Activated T-helper 1 cell treated with anti-CD3 and anti-CD28 coated beads, Interleukin-2, amount 50 U/mL, for 16 hours (primary cell): Measurements from ENCODE around the gene ZRANB2.

Experiments
- DNase-seq, 2 donors: peaks; one replicate each; pipeline ENCODE4 v3.0.0-alpha.2; 2020; ENCODE audit warnings: low read depth in 1 of 2, low spot score in 1 of 2

The ZRANB2 gene, protein sequence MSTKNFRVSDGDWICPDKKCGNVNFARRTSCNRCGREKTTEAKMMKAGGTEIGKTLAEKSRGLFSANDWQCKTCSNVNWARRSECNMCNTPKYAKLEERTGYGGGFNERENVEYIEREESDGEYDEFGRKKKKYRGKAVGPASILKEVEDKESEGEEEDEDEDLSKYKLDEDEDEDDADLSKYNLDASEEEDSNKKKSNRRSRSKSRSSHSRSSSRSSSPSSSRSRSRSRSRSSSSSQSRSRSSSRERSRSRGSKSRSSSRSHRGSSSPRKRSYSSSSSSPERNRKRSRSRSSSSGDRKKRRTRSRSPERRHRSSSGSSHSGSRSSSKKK

GRCh38 chr1:71080739-71081696 is at the start of gene ZRANB2:
Gene ZRANB2 (minus strand): TSS chr1:71081035. CDS start chr1:71080995, 40 bp downstream.
- peak; percentile 79 for DNase-seq

DNA sequence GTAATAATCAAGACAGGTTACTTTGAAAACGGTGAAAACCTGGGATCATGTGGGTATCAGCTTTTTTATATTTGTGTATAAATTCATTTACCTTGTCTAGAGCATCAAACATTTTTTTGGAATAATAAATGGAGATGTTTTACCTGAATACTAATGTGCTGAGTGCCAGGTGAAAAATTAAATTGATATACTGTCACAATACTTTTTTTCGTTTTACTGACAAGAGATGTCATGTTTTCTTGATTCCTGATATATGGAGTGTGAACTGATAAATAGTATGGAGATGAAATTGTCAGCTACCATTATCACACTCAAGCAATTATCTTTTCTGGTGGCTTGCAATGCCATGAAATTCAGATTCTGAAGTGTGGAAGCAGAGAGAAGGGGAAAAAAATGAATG is 47.2 kb upstream of the ZRANB2 start:
- no peak for DNase-seq

DNA sequence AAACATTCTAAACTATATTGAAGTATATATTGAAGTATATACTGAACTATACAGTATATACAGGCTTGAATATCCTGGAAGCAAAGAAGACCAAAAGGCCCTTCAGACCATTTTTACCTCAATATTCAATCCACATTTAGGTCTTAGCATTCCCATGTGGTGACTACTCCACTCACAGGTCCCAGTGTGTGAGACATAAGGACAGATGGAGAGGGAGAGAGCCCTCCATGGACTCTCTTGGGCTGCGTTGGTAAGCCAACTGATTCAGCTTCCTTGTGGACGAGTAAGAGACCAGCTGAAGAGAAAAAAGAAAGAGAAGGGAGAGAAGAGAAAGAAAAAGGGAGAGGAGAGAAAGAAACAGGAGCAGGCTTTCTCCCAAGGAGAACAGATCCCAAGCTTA is 37.3 kb upstream of the ZRANB2 start:
- no peak for DNase-seq

- DNase-seq = no peak
Observed at GRCh38 chr1:71116729-71117128, 35.9 kb upstream of the ZRANB2 start.

DNA sequence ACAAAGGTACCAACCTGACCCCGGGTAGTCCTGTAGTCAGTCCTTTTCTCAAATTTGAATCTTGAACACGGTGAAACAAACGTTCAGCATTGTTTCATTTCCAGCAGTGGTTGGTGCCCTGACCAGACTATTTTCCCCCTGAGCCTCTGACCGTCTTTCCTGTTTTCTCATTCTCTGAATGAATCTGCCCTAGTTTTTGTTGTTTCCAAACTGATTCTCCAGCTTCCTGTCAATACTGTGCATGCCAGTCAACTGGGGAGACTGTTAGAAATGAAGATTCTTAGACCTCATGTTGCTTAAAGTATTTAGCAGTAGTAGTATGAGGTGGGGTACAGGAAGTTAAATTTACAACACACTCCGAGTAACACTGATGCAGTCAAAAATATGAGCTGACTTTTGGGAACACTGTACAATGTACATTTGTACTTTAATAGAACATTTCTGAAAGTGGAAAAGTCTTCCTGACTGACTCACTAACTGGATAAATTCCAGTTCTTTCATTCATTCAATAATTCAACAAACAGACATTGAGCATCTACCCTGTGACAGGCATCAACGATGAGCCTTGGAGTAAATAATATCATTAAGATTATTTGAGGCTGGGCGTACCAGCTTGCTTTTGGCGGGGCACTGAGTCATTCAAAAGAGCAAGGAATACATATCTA is 26.0 kb upstream of the ZRANB2 start:
- no peak for DNase-seq

DNA sequence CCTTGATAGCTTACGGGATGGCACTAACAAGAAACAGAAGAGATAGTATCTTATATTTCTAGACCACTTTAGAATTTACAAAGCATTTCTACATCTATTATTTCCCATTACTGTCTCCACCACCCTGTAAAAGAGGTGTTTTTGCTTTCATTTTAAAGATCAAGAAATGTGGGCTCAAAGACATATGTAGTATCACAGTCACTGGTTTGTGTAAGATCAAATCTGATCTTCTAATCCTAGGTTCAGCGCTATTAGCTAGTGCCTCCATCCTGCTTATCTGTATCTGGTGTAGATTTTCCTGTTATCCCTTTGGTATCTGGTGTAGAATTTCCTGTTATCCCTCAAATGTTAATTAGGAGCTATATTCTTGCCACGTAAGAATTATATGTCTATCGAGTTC is 23.6 kb upstream of the ZRANB2 start:
- no peak for DNase-seq

GRCh38 chr1:71101839-71102376 is 21.1 kb upstream of the ZRANB2 start:
- DNase-seq = no peak

DNA sequence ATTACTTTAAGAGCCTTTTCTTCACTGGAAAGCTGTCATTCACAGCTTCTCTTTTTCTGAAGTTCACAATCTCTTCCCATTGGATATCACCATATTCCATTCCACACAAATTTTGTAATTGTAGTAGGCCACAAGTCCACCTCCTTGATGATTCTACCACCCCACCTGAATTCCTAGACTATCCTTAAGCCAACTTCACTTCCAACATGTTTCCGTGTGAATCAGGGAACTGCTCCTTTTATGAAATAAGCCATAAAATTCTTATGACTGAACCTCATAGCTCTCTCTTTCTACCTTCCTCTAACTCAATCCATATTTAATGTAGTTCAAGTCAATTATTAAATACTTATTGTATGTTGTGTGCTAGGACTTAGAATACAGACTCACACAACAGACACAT is 16.6 kb upstream of the ZRANB2 start:
- no peak for DNase-seq

DNA sequence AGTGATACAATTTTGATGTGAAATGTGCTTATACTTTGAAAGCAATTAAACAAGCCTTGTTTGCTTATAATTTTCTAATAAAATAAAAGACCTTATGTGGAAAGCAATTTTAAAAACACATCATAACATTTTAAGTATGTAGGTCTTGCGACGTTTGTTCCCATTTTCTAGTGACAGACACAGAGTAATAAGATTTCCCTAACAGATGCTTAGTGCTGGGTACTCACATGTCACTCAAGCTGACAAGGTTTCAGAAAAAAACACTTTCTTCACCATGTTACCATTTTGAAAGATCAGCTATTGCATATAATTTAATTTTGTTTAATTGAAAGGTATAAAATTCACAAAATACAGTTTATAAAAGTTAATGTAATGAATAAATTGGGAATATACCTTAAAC is 14.1 kb upstream of the ZRANB2 start:
- DNase-seq = no peak

DNA sequence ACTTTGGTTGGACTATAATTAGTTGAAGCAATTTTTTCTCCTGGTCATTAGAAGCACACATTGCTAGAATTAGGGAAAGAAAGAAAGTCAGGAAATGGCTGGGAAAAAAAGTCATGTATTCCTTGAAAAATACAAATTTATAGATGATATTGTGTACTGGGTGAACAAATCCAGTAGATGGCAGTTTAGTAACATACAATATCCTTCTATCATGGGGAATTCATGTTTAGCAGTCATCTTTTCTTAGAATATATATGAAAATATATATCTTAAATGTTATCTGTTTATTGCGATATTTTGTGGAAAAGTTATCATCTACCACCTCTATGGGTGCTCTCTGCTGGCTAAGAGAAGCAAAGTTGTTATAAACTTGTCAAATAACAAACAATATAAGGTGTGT is 13.1 kb upstream of the ZRANB2 start:
- DNase-seq = no peak

- no peak for DNase-seq
Observed at GRCh38 chr1:71089536-71090270, 8.9 kb upstream of the ZRANB2 start.

GRCh38 chr1:71088645-71089287 is 7.9 kb upstream of the ZRANB2 start:
- DNase-seq = no peak

DNA sequence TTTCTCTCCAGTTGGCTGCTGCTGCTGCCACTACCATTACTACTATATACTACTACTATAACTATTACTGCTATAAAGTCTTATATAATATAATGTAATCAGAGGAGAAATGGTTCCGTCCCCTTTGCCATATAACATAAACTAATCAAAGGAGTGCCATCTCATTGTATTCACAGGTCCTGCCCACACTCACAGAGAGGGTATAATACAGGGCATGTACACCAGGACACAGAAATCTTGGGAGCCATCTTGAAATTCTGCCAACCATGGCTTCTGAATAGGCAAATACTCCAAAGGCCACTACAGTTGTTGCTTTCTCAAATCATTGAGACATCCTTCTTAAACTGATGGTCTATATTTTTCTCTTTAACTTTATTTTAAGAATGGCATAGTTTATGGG is 6.9 kb upstream of the ZRANB2 start:
- DNase-seq = no peak

DNA sequence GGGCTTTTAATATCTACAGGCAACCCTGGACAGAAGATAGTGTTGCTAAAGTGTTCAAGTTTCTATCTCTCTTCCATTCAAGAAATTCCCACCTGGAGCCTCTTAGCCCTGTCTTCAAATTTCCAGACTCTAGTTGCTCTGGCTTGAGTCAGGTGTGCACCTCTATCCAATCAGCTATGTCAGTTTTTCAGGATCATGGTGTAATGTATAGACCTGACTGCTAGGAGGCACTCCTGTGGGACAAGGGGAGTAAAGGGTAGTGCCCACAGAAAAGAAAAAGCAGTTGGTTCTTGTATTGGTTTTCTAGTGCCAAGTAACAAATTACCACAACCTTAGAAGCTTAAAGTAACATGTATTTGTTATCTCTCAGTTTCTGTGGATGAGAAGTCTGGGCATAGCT is 6.2 kb upstream of the ZRANB2 start:
- no peak for DNase-seq

DNA sequence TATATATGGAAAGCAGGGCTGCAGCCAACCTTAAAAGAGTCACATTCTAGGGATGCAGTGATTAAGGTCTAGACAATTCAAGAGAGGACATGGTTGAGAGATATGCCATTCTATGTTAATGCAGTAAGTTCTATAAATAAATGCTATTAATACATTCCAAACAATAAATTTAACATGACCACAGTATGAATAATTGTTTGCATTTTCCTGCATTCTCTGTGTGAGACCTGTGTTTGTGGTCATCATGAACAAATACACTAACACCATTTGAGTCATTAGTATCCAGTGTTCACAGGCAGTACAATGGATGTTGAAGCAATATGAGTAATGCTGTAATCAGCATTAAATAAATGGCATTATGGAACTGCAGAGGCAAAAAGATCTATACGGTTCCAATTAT is 5.5 kb upstream of the ZRANB2 start:
- no peak for DNase-seq

- no peak for DNase-seq
Observed at GRCh38 chr1:71083271-71083670, 2.4 kb upstream of the ZRANB2 start.

GRCh38 chr1:71081697-71082080 is 854 bp upstream of the ZRANB2 start:
- DNase-seq = peak in 1 of 2 donors; percentile 1

- DNase-seq = no peak
Observed at GRCh38 chr1:71080230-71080738, 551 bp downstream of the ZRANB2 start.

GRCh38 chr1:71074681-71075080 is 6.2 kb downstream of the ZRANB2 start:
- no peak for DNase-seq

- DNase-seq = no peak
Observed at GRCh38 chr1:71072273-71072672, 8.6 kb downstream of the ZRANB2 start.
